ENCODE data around the gene HES7.

DNA sequence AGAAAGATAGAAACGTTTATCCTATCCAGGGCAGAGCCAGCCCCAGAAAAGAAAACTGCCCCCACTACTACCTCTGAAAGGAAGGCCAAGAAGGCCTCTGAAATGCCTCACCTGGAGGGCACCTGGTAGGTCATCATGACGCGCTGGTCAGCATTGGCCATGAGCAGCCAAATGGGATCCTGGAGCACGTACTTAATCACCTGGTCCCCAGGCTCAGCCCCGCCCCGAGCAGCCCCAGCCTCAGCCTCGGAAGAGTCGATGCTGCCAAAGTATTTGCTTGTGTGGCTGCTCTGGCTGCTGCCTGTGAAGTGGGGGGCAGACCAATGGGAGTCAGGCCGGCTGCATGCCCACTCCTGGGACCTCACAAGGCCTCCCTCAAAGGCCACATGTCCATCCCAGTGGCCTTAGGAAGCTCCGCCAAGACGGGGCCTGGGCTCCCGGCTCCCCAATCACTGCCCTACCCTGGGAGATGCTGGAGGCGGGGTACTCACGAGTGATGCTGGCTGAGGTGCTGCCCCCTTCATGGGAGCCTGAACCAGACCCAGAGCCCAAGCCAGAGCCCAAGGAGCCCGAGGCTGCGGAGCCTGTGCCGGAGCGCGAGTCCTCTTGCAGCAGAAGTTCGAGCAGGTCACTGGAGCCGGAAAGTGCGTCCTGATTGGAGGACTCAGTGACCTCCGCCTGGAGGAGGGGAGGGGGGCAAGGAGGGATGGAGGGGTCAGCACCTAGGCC lies 18.4 kb upstream of the HES7 start:
- TF ChIP-seq, protein P1, sequence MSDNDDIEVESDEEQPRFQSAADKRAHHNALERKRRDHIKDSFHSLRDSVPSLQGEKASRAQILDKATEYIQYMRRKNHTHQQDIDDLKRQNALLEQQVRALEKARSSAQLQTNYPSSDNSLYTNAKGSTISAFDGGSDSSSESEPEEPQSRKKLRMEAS (IDR thresholded peaks at IDR 0.05; ENCODE audit: low read depth, low read length) = no peak
- TF ChIP-seq, protein P2, sequence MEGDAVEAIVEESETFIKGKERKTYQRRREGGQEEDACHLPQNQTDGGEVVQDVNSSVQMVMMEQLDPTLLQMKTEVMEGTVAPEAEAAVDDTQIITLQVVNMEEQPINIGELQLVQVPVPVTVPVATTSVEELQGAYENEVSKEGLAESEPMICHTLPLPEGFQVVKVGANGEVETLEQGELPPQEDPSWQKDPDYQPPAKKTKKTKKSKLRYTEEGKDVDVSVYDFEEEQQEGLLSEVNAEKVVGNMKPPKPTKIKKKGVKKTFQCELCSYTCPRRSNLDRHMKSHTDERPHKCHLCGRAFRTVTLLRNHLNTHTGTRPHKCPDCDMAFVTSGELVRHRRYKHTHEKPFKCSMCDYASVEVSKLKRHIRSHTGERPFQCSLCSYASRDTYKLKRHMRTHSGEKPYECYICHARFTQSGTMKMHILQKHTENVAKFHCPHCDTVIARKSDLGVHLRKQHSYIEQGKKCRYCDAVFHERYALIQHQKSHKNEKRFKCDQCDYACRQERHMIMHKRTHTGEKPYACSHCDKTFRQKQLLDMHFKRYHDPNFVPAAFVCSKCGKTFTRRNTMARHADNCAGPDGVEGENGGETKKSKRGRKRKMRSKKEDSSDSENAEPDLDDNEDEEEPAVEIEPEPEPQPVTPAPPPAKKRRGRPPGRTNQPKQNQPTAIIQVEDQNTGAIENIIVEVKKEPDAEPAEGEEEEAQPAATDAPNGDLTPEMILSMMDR (IDR thresholded peaks at IDR 0.05; ENCODE audit: low read depth, low read length) = no peak
